ENCODE measurements around the gene ARPC2. TPM values are rescaled to one million over a fixed set of nuclear protein-coding genes. Genes with fewer than 3 reads are reported as not detected.

The ARPC2 gene
- total and polyA plus RNA-seq, 10 of the 15 experiments (the other 5 are each of a cell fraction or from before 2014, with no cell fraction given), result 440 to 980 (median 709) TPM

DNA sequence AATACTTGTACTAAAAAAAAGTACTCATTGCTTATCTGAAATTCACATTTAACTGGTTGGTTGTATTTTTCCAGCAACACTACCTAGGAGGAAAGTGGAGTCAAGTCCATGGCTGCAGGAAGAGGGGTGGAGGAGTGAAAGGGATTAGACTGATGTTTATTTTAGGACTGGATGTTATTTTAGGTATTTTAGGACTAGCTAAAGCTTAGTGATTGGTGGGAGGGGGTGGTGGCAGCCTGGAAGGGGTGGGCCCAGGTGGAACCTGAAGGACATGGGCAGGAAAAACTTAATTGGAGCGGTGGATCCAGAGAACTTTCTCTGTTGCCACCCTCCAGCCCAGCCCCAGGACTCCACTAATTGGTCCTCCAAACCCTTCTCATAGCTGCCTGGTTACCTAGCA, 79.2 kb downstream of the ARPC2 start:
- DNase-seq (ENCODE audit: low read depth, low spot score) (no peak), ATAC-seq (no peak), FAIRE-seq (no peak)
- Histone ChIP-seq H3K4me3 (no peak overlapping the region), H3K27ac (ENCODE audit: control insufficient read depth, insufficient read depth) (no peak overlapping the region), H4K20me1 (ENCODE audit: control insufficient read depth, insufficient read depth) (no peaks in the 10 kb centered on the region), H3K4me2 (ENCODE audit: control insufficient read depth, insufficient read depth) (no peak overlapping the region), H3K9ac (ENCODE audit: control insufficient read depth, insufficient read depth, low read length) (no peak overlapping the region), H3K9me3 (replicated peaks; ENCODE audit: control insufficient read depth, insufficient read depth, low read length) (no peaks in the 10 kb centered on the region), H3K27me3 (replicated peaks in 1 of 2; ENCODE audit: control insufficient read depth in 2 of 2, insufficient read depth in 2 of 2, low read length in 1 of 2) (no peaks in the 10 kb centered on the region), H3K36me3 (ENCODE audit: control insufficient read depth in 2 of 2, insufficient read depth in 2 of 2, low read length in 1 of 2) (no peaks in the 10 kb centered on the region), H3K4me1 (ENCODE audit: control insufficient read depth, insufficient read depth, low read length) (peaks cover 9% of the 10 kb centered on the region), H3K79me2 (ENCODE audit: control insufficient read depth, insufficient read depth, low read length) (peaks cover 10% of the 10 kb centered on the region), H2AFZ (ENCODE audit: control insufficient read depth, low read depth, low read length) (no peak overlapping the region)
- WGBS (ENCODE audit: insufficient coverage, insufficient replicate concordance, low lambda C conversion rate, missing lambda C conversion rate), result 88% methylated on average over 1 of the region's 1 CpG
- no peak for TF ChIP-seq ZNF384 (IDR thresholded peaks at IDR 0.05; ENCODE audit: borderline replicate concordance, low read depth, low read length)
- TF ChIP-seq USF1 (IDR thresholded peaks at IDR 0.05; ENCODE audit: borderline replicate concordance, extremely low read length, insufficient read depth, low read depth, low read length), result no peak
- TF ChIP-seq, protein P1, sequence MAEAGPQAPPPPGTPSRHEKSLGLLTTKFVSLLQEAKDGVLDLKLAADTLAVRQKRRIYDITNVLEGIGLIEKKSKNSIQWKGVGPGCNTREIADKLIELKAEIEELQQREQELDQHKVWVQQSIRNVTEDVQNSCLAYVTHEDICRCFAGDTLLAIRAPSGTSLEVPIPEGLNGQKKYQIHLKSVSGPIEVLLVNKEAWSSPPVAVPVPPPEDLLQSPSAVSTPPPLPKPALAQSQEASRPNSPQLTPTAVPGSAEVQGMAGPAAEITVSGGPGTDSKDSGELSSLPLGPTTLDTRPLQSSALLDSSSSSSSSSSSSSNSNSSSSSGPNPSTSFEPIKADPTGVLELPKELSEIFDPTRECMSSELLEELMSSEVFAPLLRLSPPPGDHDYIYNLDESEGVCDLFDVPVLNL (IDR thresholded peaks at IDR 0.05; ENCODE audit: low read depth, low read length), result no peak
- TF ChIP-seq EED (IDR thresholded peaks at IDR 0.05; ENCODE audit: low read depth), result no peak
- no peak for TF ChIP-seq FOXK2 (IDR thresholded peaks at IDR 0.05)
- no peak for TF ChIP-seq RUNX3 (IDR thresholded peaks at IDR 0.05; ENCODE audit: low read length)
- TF ChIP-seq CBX5 (IDR thresholded peaks at IDR 0.05; ENCODE audit: low read depth), result no peak
- no peak for TF ChIP-seq ZNF687 (IDR thresholded peaks at IDR 0.05)
- no peak for TF ChIP-seq MEF2B (IDR thresholded peaks at IDR 0.05; ENCODE audit: partially characterized antibody, poor library complexity, severe bottlenecking)
- in situ Hi-C loops (cut with MboI) (loop anchor here (25.0 kb wide), 1 partner anchor 91 kb away; the partner anchor contains the start of genes CTDSP1 and SLC11A1), intact Hi-C loops (cut with micrococcal nuclease; ENCODE audit: unreplicated experiment) (loop anchor here (10.0 kb wide), 1 partner anchor 359 kb away; the partner anchor contains the start of genes BCS1L and ZNF142)
- ChIA-PET SMC1A (ENCODE audit: uncharacterized antibody, unreplicated experiment) (interaction anchor here (0.9 to 3.3 kb wide), 3 partner anchors 12 to 60 kb away, joined by 3 to 18 read pairs (median 11); partner anchors contain the start of gene CATIP), CTCF (interaction anchor here (0.8 to 8.2 kb wide), 7 partner anchors 9 to 169 kb away, joined by 3 to 150 read pairs (median 4); partner anchors contain the start of genes AAMP, CATIP and PNKD), POLR2A (interaction anchor here (0.6 kb wide), 1 partner anchor 517 kb away, joined by 5 read pairs; no protein-coding TSS in a partner anchor), RAD21 (ENCODE audit: unreplicated experiment) (interaction anchor here (1.2 to 4.8 kb wide), 3 partner anchors 24 to 61 kb away, joined by 3 to 30 read pairs (median 8); partner anchors contain the start of genes AAMP, CATIP and PNKD)
- no TSS peak for BruUV-seq (replicated peaks)

Measured in GM12878 (cell line).